H1 (cell line): ENCODE measurements around the gene TRPC4. TPM values are rescaled to one million over a fixed set of nuclear protein-coding genes. Genes with fewer than 3 reads are reported as not detected.

Experiments
- CTCF ChIA-PET: fragments of 300-600 bp; sonication (Branson Sonifier 250); formaldehyde crosslinking; loops from one replicate; lab custom pipeline; 2021; ENCODE audit not compliant: partially characterized antibody; lab: Charles Lee
- POLR2A ChIA-PET: fragments of 300-600 bp; sonication (Branson Sonifier 250); formaldehyde crosslinking; loops from one replicate; lab custom pipeline; 2021; ENCODE audit warnings: inconsistent platforms; ENCODE audit not compliant: partially characterized antibody; lab: Charles Lee
- DNase-seq, 2 experiments: peaks; one replicate each; pipeline versions ENCODE4 v3.0.0 to v3.0.0-alpha.2; 2010 to 2022; ENCODE audit warnings: low spot score in 2 of 2, low read depth in 1 of 2, mixed read lengths in 1 of 2
- FAIRE-seq: peaks from 2 replicates; lab custom pipeline; 2011; peaks lifted over from hg19 to GRCh38; lab: Jason Lieb, UNC
- H2AFZ ChIP-seq: 2 replicates; pipeline ENCODE4 v1.8.1; 2012; ENCODE audit warnings: low read length, inconsistent platforms
- H2AK5ac ChIP-seq: 2 replicates; pipeline ENCODE4 v1.6.1; 2013; ENCODE audit warnings: low read depth, low read length
- H2BK120ac ChIP-seq: replicated peaks from 2 replicates; pipeline ENCODE3; 2013; ENCODE audit warnings: low read depth, low read length, inconsistent platforms
- H2BK12ac ChIP-seq: 2 replicates; pipeline ENCODE4 v1.6.1; 2013; ENCODE audit warnings: low read depth, low read length
- H2BK15ac ChIP-seq: 2 replicates; pipeline ENCODE4 v1.6.1; 2013; ENCODE audit warnings: low read length
- H2BK20ac ChIP-seq: 2 replicates; pipeline ENCODE4 v1.6.1; 2013; ENCODE audit warnings: low read length
- H2BK5ac ChIP-seq: 2 replicates; pipeline ENCODE4 v1.6.1; 2013; ENCODE audit warnings: low read depth, low read length
- H3K14ac ChIP-seq: 2 replicates; pipeline ENCODE4 v1.6.1; 2013; ENCODE audit warnings: inconsistent platforms; ENCODE audit not compliant: insufficient read length
- H3K18ac ChIP-seq: 2 replicates; pipeline ENCODE4 v1.6.1; 2013; ENCODE audit warnings: low read length; ENCODE audit errors: extremely low read depth
- H3K23ac ChIP-seq: 2 replicates; pipeline ENCODE4 v1.6.1; 2013; ENCODE audit warnings: inconsistent platforms; ENCODE audit not compliant: insufficient read length
- H3K23me2 ChIP-seq: 2 replicates; pipeline ENCODE4 v1.6.1; 2013; ENCODE audit warnings: low read depth, low read length
- H3K27ac ChIP-seq: 2 replicates; pipeline ENCODE4 v1.6.1; 2011; ENCODE audit warnings: low read depth, low read length, inconsistent platforms
- H3K27me3 ChIP-seq, 4 experiments: replicated peaks in 1 of 4; 1 replicate in 1 of 4; 2 replicates in 3 of 4; pipeline versions ENCODE4 v1.6.1 to v1.8.1; 2011 to 2013; ENCODE audit warnings: low read length in 3 of 4, mild to moderate bottlenecking in 3 of 4, inconsistent platforms in 2 of 4, mixed read lengths in 2 of 4, moderate library complexity in 1 of 4; ENCODE audit not compliant: control insufficient read depth in 3 of 4, insufficient read depth in 3 of 4; ENCODE audit errors: extremely low read depth in 1 of 4
- H3K36me3 ChIP-seq, 4 experiments: 2 replicates each; pipeline versions ENCODE4 v1.6.1 to v1.8.1; 2011 to 2013; ENCODE audit warnings: mild to moderate bottlenecking in 4 of 4, low read length in 3 of 4, moderate library complexity in 2 of 4, control low read depth in 1 of 4, inconsistent platforms in 1 of 4; ENCODE audit not compliant: insufficient read depth in 4 of 4, control insufficient read depth in 2 of 4
- H3K4ac ChIP-seq: replicated peaks from 2 replicates; pipeline ENCODE3; 2013; ENCODE audit warnings: low read length, low read depth, mixed read lengths, inconsistent platforms; ENCODE audit not compliant: insufficient read length
- H3K4me1 ChIP-seq, 4 experiments: replicated peaks in 1 of 4; 1 replicate in 1 of 4; 2 replicates in 3 of 4; pipeline versions ENCODE4 v1.6.1 to v1.8.1; 2011 to 2013; ENCODE audit warnings: low read length in 3 of 4, inconsistent platforms in 2 of 4, mixed read lengths in 1 of 4; ENCODE audit not compliant: insufficient read depth in 4 of 4, control insufficient read depth in 3 of 4
- H3K4me2 ChIP-seq, 2 experiments: 2 replicates each; pipeline versions ENCODE4 v1.6.1 to v1.8.1; 2011 to 2013; ENCODE audit warnings: low read depth in 2 of 2, low read length in 2 of 2, control low read depth in 1 of 2, inconsistent platforms in 1 of 2, mild to moderate bottlenecking in 1 of 2; ENCODE audit not compliant: insufficient read depth in 1 of 2
- H3K4me3 ChIP-seq, 4 experiments: fragments of 200-600, 300-600 bp in 1 of 4; sonication (generic), shearing (Covaris generic), sonication (Bioruptor Twin) in 1 of 4; 2 replicates each; pipeline versions ENCODE4 v1.5.1 to v1.8.1; 2011 to 2016; ENCODE audit warnings: low read length in 4 of 4, low read depth in 3 of 4, control low read depth in 2 of 4, inconsistent platforms in 2 of 4, mild to moderate bottlenecking in 2 of 4, mixed read lengths in 1 of 4, moderate library complexity in 1 of 4; ENCODE audit not compliant: insufficient read depth in 2 of 4; ENCODE audit errors: extremely low read depth in 1 of 4
- H3K56ac ChIP-seq: replicated peaks from 2 replicates; pipeline ENCODE3; 2013; ENCODE audit warnings: low read depth, mild to moderate bottlenecking, mixed read lengths, low read length, inconsistent platforms; ENCODE audit not compliant: insufficient read length
- H3K79me1 ChIP-seq: 2 replicates; pipeline ENCODE4 v1.6.1; 2013; ENCODE audit warnings: low read depth, low read length, control low read depth
- H3K79me2 ChIP-seq, 2 experiments: 2 replicates each; pipeline versions ENCODE4 v1.6.1 to v1.8.1; 2012 to 2013; ENCODE audit warnings: low read length in 2 of 2, mild to moderate bottlenecking in 2 of 2, inconsistent platforms in 1 of 2; ENCODE audit not compliant: insufficient read depth in 2 of 2, control insufficient read depth in 1 of 2
- H3K9ac ChIP-seq, 4 experiments: replicated peaks in 1 of 4; 1 replicate in 1 of 4; 2 replicates in 3 of 4; pipeline versions ENCODE4 v1.6.1 to v1.8.1; 2011 to 2013; ENCODE audit warnings: low read depth in 3 of 4, low read length in 3 of 4, control low read depth in 2 of 4, mild to moderate bottlenecking in 2 of 4, moderate library complexity in 2 of 4, inconsistent platforms in 1 of 4; ENCODE audit errors: extremely low read depth in 1 of 4
- H3K9me3 ChIP-seq, 2 experiments: 2 replicates each; pipeline versions ENCODE4 v1.6.1 to v1.8.1; 2012 to 2013; ENCODE audit warnings: mild to moderate bottlenecking in 2 of 2, moderate library complexity in 2 of 2, control low read depth in 1 of 2, inconsistent platforms in 1 of 2, low read depth in 1 of 2, low read length in 1 of 2, mixed read lengths in 1 of 2; ENCODE audit not compliant: insufficient read depth in 2 of 2
- H4K20me1 ChIP-seq, 2 experiments: replicated peaks in 1 of 2; 2 replicates each; pipeline versions ENCODE3 to v1.8.1; 2011 to 2013; ENCODE audit warnings: inconsistent platforms in 2 of 2, low read length in 2 of 2, mild to moderate bottlenecking in 1 of 2; ENCODE audit not compliant: insufficient read depth in 2 of 2, control insufficient read depth in 1 of 2
- H4K5ac ChIP-seq: 2 replicates; pipeline ENCODE4 v1.6.1; 2013; ENCODE audit warnings: low read length, low read depth, mixed read lengths, inconsistent platforms; ENCODE audit not compliant: insufficient read length
- H4K8ac ChIP-seq: 2 replicates; pipeline ENCODE4 v1.8.0; 2013; ENCODE audit warnings: mild to moderate bottlenecking, moderate library complexity, low read length, inconsistent platforms; ENCODE audit not compliant: insufficient read depth; ENCODE audit errors: extremely low read depth
- H4K91ac ChIP-seq: replicated peaks from 2 replicates; pipeline ENCODE3; 2013; ENCODE audit warnings: low read length, mixed read lengths, inconsistent platforms; ENCODE audit not compliant: insufficient read length
- WGBS, 2 experiments: shearing (Covaris generic) in 1 of 2; methylation state at CpG; one replicate each; pipeline versions ENCODE4 v1.1.6 to v1.1.7; 2013 to 2015; ENCODE audit warnings: low lambda C conversion rate in 2 of 2, mixed read lengths in 2 of 2, inconsistent platforms in 1 of 2, low coverage in 1 of 2, missing lambda C conversion rate in 1 of 2; ENCODE audit not compliant: insufficient replicate concordance in 2 of 2, insufficient coverage in 1 of 2, insufficient read length in 1 of 2; ENCODE audit errors: extremely low coverage in 1 of 2, missing lambda C conversion rate in 1 of 2; 5-methylcytosine and 5-hydroxymethylcytosine counted together
- polyA plus RNA-seq, 7 experiments: library from polyadenylated mRNA; depleted of rRNA in 3 of 7; stranded (reverse) in 5 of 7; unstranded in 2 of 7; fragments of >200 nt in 5 of 7; fragments of 200-250 nt in 2 of 7; gene quantifications; 1 replicate in 5 of 7; 2 replicates in 1 of 7; 4 replicates in 1 of 7; pipeline versions ENCODE4 v1.2.1 to v1.2.3, GENCODE V29; 2011 to 2013; ENCODE audit warnings: missing spikeins in 2 of 7, mixed read lengths in 2 of 7
- total RNA-seq: library from RNA; stranded (reverse); fragmentation: NEBNext Ultra II Directional; extraction: Animal tissue kit (Norgen Biotek cat#: 25700); gene quantifications from 2 replicates; pipeline ENCODE4 v1.2.1, GENCODE V29; 2021

TRPC4 gene
- total and polyA plus RNA-seq, 2 of the 8 experiments (the other 6 are each of a cell fraction or from before 2014, with no cell fraction given): 12.3 to 14.7 TPM

DNA sequence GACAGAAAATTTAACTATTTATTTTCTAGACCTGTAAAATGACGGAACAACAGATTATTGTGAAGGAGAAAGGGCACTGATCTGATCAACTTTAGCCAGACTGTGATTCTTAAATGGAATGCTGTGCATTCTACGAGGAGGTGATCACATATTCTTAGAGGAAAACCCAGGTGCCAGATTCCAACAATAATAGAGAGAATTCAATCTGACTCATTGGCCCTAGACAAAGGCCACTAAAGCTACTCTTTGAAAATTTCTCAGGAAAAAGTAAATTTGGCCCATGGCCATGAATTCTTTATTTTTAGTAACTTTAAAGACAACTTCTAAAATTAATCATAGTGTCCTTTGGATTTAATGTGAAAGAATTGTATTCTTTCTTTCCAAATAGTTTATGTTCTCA is 212.4 kb downstream of the TRPC4 start:
- Histone ChIP-seq H2BK120ac (no peak overlapping the region), H3K36me3 (no peaks in the 10 kb centered on the region; a peak in 1 of 8 replicates), H2BK5ac (no peak overlapping the region), H4K8ac (no peak overlapping the region), H2AFZ (no peak overlapping the region), H2BK20ac (no peak overlapping the region), H3K27ac (no peak overlapping the region), H3K18ac (no peak overlapping the region), H3K79me1 (no peaks in the 10 kb centered on the region), H3K4me3 (no peak overlapping the region), H3K4me2 (no peak overlapping the region), H2BK15ac (no peak overlapping the region), H2BK12ac (no peak overlapping the region), H2AK5ac (no peak overlapping the region), H3K23ac (no peak overlapping the region), H3K4me1 (no peaks in the 10 kb centered on the region), H4K5ac (no peak overlapping the region), H3K9ac (no peak overlapping the region), H4K91ac (no peak overlapping the region), H3K4ac (no peak overlapping the region), H3K56ac (no peak overlapping the region), H3K23me2 (no peaks in the 10 kb centered on the region; the same call in 1 of the 2 replicates), H4K20me1 (no peaks in the 10 kb centered on the region), H3K9me3 (no peaks in the 10 kb centered on the region), H3K14ac (no peak overlapping the region), H3K79me2 (no peaks in the 10 kb centered on the region), H3K27me3 (no peaks in the 10 kb centered on the region)
- POLR2A ChIA-PET: no interaction called here
- no peak for FAIRE-seq
- CTCF ChIA-PET: interaction anchor here (0.5 to 1.0 kb wide), 2 partner anchors 12 to 1166 kb away, joined by 3 read pairs; no protein-coding TSS in a partner anchor
- DNase-seq: no peak
- 98% methylated on average over 2 of the region's 2 CpGs; no CpG with 5 or more reads in 1 of the 2 experiments for WGBS, 2 experiments
